ENCODE measurements around the gene ARMC7. TPM values are rescaled to one million over a fixed set of nuclear protein-coding genes. Genes with fewer than 3 reads are reported as not detected.

ARMC7 gene
- total and polyA plus RNA-seq, 10 of the 15 experiments (the other 5 are each of a cell fraction or from before 2014, with no cell fraction given) = 1.5 to 19.8 (median 6.3) TPM

- peak in 1 of 2 experiments; percentile 36; a peak in 1 of 4 replicates for TF ChIP-seq IKZF2 (IDR thresholded peaks at IDR 0.05)
- TF ChIP-seq HDGF (IDR thresholded peaks at IDR 0.05) = no peak
- no peak for TF ChIP-seq USF2 (IDR thresholded peaks at IDR 0.05; ENCODE audit: borderline replicate concordance, low read depth, low read length)
- no peak for TF ChIP-seq ZBTB4 (CRISPR knock-in tag; IDR thresholded peaks at IDR 0.05)
- no peak for TF ChIP-seq BRCA1 (IDR thresholded peaks at IDR 0.05; ENCODE audit: low read depth, low read length)
- no peak for TF ChIP-seq SPI1 (IDR thresholded peaks at IDR 0.05; ENCODE audit: borderline replicate concordance, insufficient read depth, low read depth, low read length)
- TF ChIP-seq SMARCA5 (IDR thresholded peaks at IDR 0.05) = no peak
- no peak for TF ChIP-seq IRF5 (IDR thresholded peaks at IDR 0.05; ENCODE audit: borderline replicate concordance)
- TF ChIP-seq HSF1 (IDR thresholded peaks at IDR 0.05; ENCODE audit: low read depth, low read length) = peak; percentile 85; the same call in 1 of the 2 replicates
- TF ChIP-seq CBX3 (IDR thresholded peaks at IDR 0.05; ENCODE audit: borderline replicate concordance, low read depth) = no peak
- TF ChIP-seq CBFB (IDR thresholded peaks at IDR 0.05; ENCODE audit: low read depth) = no peak
- no peak for TF ChIP-seq PML (IDR thresholded peaks at IDR 0.05; ENCODE audit: low read length)
- TF ChIP-seq SP1 (IDR thresholded peaks at IDR 0.05; ENCODE audit: low read depth, low read length) = no peak
- TF ChIP-seq FOXK2 (IDR thresholded peaks at IDR 0.05) = no peak
- TF ChIP-seq GABPA (IDR thresholded peaks at IDR 0.05; ENCODE audit: low read depth) = no peak
- TF ChIP-seq MTA2 (IDR thresholded peaks at IDR 0.05; ENCODE audit: low read depth) = no peak
- peak; percentile 44; the same call in 1 of the 2 replicates for TF ChIP-seq MLLT1 (IDR thresholded peaks at IDR 0.05)
- TF ChIP-seq REST (IDR thresholded peaks at IDR 0.05; ENCODE audit: low read depth, low read length) = no peak
These were observed 5.0 kb downstream of the ARMC7 start (continued) for GRCh38 chr17:75114552-75115314.

Measured in GM12878 (cell line).